Measurements from ENCODE around the gene LCN12.

GRCh38 chr9:136910197-136910900, 41.7 kb upstream of the LCN12 start:
- TF ChIP-seq CTCF (IDR thresholded peaks at IDR 0.05; ENCODE audit: low read depth, low read length) (no peak), POLR2A (IDR thresholded peaks at IDR 0.05; ENCODE audit: extremely low read depth, insufficient read length) (no peak)

All from NB4 (cell line).